Mesenchymal stem cell (in vitro differentiated cells and primary cell): ENCODE data around the gene ANKDD1A.

Source experiments
- DNase-seq: peaks from one replicate; pipeline ENCODE4 v3.0.0-alpha.2; 2013
- H2AFZ ChIP-seq: one replicate; pipeline ENCODE4 v1.6.1; 2013; ENCODE audit warnings: low read depth, mild to moderate bottlenecking, control low read depth, inconsistent platforms, low read length, moderate library complexity
- H2AK5ac ChIP-seq: 2 replicates; pipeline ENCODE4 v1.6.1; 2013; ENCODE audit warnings: low read length, moderate library complexity, mild to moderate bottlenecking, inconsistent platforms; ENCODE audit not compliant: severe bottlenecking
- H2BK120ac ChIP-seq: one replicate; pipeline ENCODE4 v1.6.1; 2013; ENCODE audit warnings: low read depth, mild to moderate bottlenecking, inconsistent platforms, low read length, moderate library complexity
- H2BK12ac ChIP-seq, 2 experiments: one replicate each; pipeline ENCODE4 v1.6.1; 2013; ENCODE audit warnings: inconsistent platforms in 2 of 2, low read length in 2 of 2, mild to moderate bottlenecking in 2 of 2, moderate library complexity in 2 of 2, control low read depth in 1 of 2
- H2BK15ac ChIP-seq: one replicate; pipeline ENCODE4 v1.6.1; 2013; ENCODE audit warnings: mild to moderate bottlenecking, low read depth, inconsistent platforms; ENCODE audit not compliant: poor library complexity, severe bottlenecking
- H2BK5ac ChIP-seq: 2 replicates; pipeline ENCODE4 v1.6.1; 2013; ENCODE audit warnings: low read depth, mild to moderate bottlenecking, low read length, control low read depth, inconsistent platforms; ENCODE audit not compliant: poor library complexity, severe bottlenecking
- H3K14ac ChIP-seq, 2 experiments: one replicate each; pipeline ENCODE4 v1.6.1; 2013; ENCODE audit warnings: inconsistent platforms in 2 of 2, low read length in 2 of 2, control low read depth in 1 of 2, mild to moderate bottlenecking in 1 of 2, moderate library complexity in 1 of 2
- H3K18ac ChIP-seq, 2 experiments: one replicate each; pipeline ENCODE4 v1.6.1; 2013; ENCODE audit warnings: inconsistent platforms in 2 of 2, low read length in 2 of 2, control low read depth in 1 of 2, low read depth in 1 of 2, mild to moderate bottlenecking in 1 of 2
- H3K23ac ChIP-seq, 2 experiments: one replicate each; pipeline ENCODE4 v1.6.1; 2013; ENCODE audit warnings: inconsistent platforms in 2 of 2, low read length in 2 of 2, mild to moderate bottlenecking in 2 of 2, moderate library complexity in 2 of 2, control low read depth in 1 of 2
- H3K27ac ChIP-seq: 2 replicates; pipeline ENCODE4 v1.5.1; 2013; ENCODE audit warnings: mild to moderate bottlenecking, moderate library complexity, low read length, control low read depth, inconsistent platforms; ENCODE audit not compliant: poor library complexity, severe bottlenecking
- H3K27me3 ChIP-seq, 2 experiments: 2 replicates each; pipeline versions ENCODE4 v1.6.1 to v1.7.0; 2013; ENCODE audit warnings: low read length in 2 of 2, mild to moderate bottlenecking in 2 of 2, moderate library complexity in 2 of 2, control low read depth in 1 of 2, inconsistent platforms in 1 of 2; ENCODE audit not compliant: control insufficient read depth in 1 of 2, insufficient read depth in 1 of 2
- H3K36me3 ChIP-seq, 2 experiments: 2 replicates each; pipeline versions ENCODE4 v1.6.1 to v1.7.0; 2013; ENCODE audit warnings: low read length in 2 of 2, control low read depth in 1 of 2, inconsistent platforms in 1 of 2, low read depth in 1 of 2, mild to moderate bottlenecking in 1 of 2; ENCODE audit not compliant: insufficient read depth in 2 of 2, control insufficient read depth in 1 of 2
- H3K4ac ChIP-seq, 2 experiments: one replicate each; pipeline ENCODE4 v1.6.1; 2013; ENCODE audit warnings: inconsistent platforms in 2 of 2, low read length in 2 of 2, mild to moderate bottlenecking in 2 of 2, moderate library complexity in 2 of 2, control low read depth in 1 of 2, low read depth in 1 of 2
- H3K4me1 ChIP-seq: 2 replicates; pipeline ENCODE4 v1.6.1; 2013; ENCODE audit warnings: low read depth, low read length, control low read depth; ENCODE audit not compliant: control insufficient read depth, insufficient read depth
- H3K4me2 ChIP-seq: 2 replicates; pipeline ENCODE4 v1.6.1; 2013; ENCODE audit warnings: low read length, mild to moderate bottlenecking, inconsistent platforms; ENCODE audit not compliant: poor library complexity, severe bottlenecking
- H3K4me3 ChIP-seq, 2 experiments: 2 replicates each; pipeline versions ENCODE4 v1.5.1 to v1.7.0; 2013; ENCODE audit warnings: low read length in 2 of 2, mild to moderate bottlenecking in 2 of 2, control low read depth in 1 of 2, low read depth in 1 of 2; ENCODE audit not compliant: insufficient read depth in 1 of 2
- H3K79me1 ChIP-seq: replicated peaks from 2 replicates; pipeline ENCODE4 v1.6.1; 2013; ENCODE audit warnings: mild to moderate bottlenecking, control low read depth, low read length, inconsistent platforms; ENCODE audit not compliant: poor library complexity, severe bottlenecking
- H3K9ac ChIP-seq: 2 replicates; pipeline ENCODE4 v1.7.0; 2013; ENCODE audit warnings: mild to moderate bottlenecking, low read length, moderate library complexity
- H3K9me3 ChIP-seq: 2 replicates; pipeline ENCODE4 v1.7.0; 2013; ENCODE audit warnings: mild to moderate bottlenecking, low read length; ENCODE audit not compliant: control insufficient read depth
- H4K8ac ChIP-seq: one replicate; pipeline ENCODE4 v1.6.1; 2013; ENCODE audit warnings: inconsistent platforms, mild to moderate bottlenecking, low read length, moderate library complexity
- H4K91ac ChIP-seq: one replicate; pipeline ENCODE4 v1.6.1; 2013; ENCODE audit warnings: mild to moderate bottlenecking, low read length, inconsistent platforms
- WGBS: methylation state at CpG from one replicate; pipeline ENCODE4 v1.1.7; 2013; ENCODE audit warnings: mixed read lengths; 5-methylcytosine and 5-hydroxymethylcytosine counted together

ANKDD1A gene

GRCh38 chr15:64944961-64945360 lies 33.3 kb downstream of the ANKDD1A start:
- Histone ChIP-seq H3K27ac (no peak overlapping the region), H3K4me1 (no peaks in the 10 kb centered on the region), H2BK120ac (no peak overlapping the region), H2BK12ac (no peak overlapping the region), H3K9me3 (no peaks in the 10 kb centered on the region), H2AFZ (no peak overlapping the region), H3K4me3 (no peak overlapping the region), H2BK15ac (no peak overlapping the region), H4K8ac (no peak overlapping the region), H2AK5ac (no peak overlapping the region), H2BK5ac (no peak overlapping the region), H4K91ac (no peak overlapping the region), H3K4me2 (no peak overlapping the region), H3K27me3 (no peaks in the 10 kb centered on the region), H3K14ac (no peak overlapping the region), H3K18ac (no peak overlapping the region), H3K9ac (no peak overlapping the region), H3K23ac (no peak overlapping the region), H3K4ac (no peak overlapping the region), H3K79me1 (no peaks in the 10 kb centered on the region), H3K36me3 (peaks cover 3 to 4% of the 10 kb centered on the region in 2 experiments)
- 89% methylated on average over 2 of the region's 4 CpGs for WGBS
- no peak for DNase-seq

- Histone ChIP-seq H4K8ac (no peak overlapping the region), H2AK5ac (no peak overlapping the region), H3K4me3 (no peak overlapping the region), H3K9me3 (no peaks in the 10 kb centered on the region), H3K14ac (no peak overlapping the region), H2BK12ac (no peak overlapping the region), H3K36me3 (peaks cover 3 to 4% of the 10 kb centered on the region in 2 experiments), H3K9ac (no peak overlapping the region), H2BK120ac (no peak overlapping the region), H4K91ac (no peak overlapping the region), H3K23ac (no peak overlapping the region), H2BK15ac (no peak overlapping the region), H3K27ac (no peak overlapping the region), H3K4me1 (no peaks in the 10 kb centered on the region), H3K4me2 (no peak overlapping the region), H2AFZ (no peak overlapping the region), H3K79me1 (no peaks in the 10 kb centered on the region), H2BK5ac (no peak overlapping the region), H3K18ac (no peak overlapping the region), H3K27me3 (no peaks in the 10 kb centered on the region), H3K4ac (no peak overlapping the region)
- 92% methylated on average over 10 of the region's 10 CpGs for WGBS
- DNase-seq, result no peak
Observed at GRCh38 chr15:64947211-64947610, 35.5 kb downstream of the ANKDD1A start.

GRCh38 chr15:64948916-64949315 lies 37.2 kb downstream of the ANKDD1A start:
- Histone ChIP-seq H3K9me3 (no peaks in the 10 kb centered on the region), H3K14ac (no peak overlapping the region), H3K36me3 (peaks cover 3 to 4% of the 10 kb centered on the region in 2 experiments), H3K4me3 (no peak overlapping the region), H4K91ac (no peak overlapping the region), H3K23ac (no peak overlapping the region), H3K4me2 (no peak overlapping the region), H3K18ac (no peak overlapping the region), H2BK120ac (no peak overlapping the region), H2BK15ac (no peak overlapping the region), H2AFZ (no peak overlapping the region), H3K27me3 (no peaks in the 10 kb centered on the region), H2BK5ac (no peak overlapping the region), H3K4ac (no peak overlapping the region), H2AK5ac (no peak overlapping the region), H4K8ac (no peak overlapping the region), H3K9ac (no peak overlapping the region), H3K79me1 (no peaks in the 10 kb centered on the region), H2BK12ac (no peak overlapping the region), H3K4me1 (no peaks in the 10 kb centered on the region), H3K27ac (no peak overlapping the region)
- 92% methylated on average over 9 of the region's 9 CpGs for WGBS
- no peak for DNase-seq

- Histone ChIP-seq H4K8ac (no peak overlapping the region), H2BK5ac (no peak overlapping the region), H3K9ac (no peak overlapping the region), H3K4me3 (no peak overlapping the region), H2AK5ac (no peak overlapping the region), H3K14ac (no peak overlapping the region), H3K4ac (no peak overlapping the region), H2AFZ (no peak overlapping the region), H3K4me2 (no peak overlapping the region), H3K27me3 (no peaks in the 10 kb centered on the region), H2BK12ac (no peak overlapping the region), H2BK15ac (no peak overlapping the region), H3K9me3 (no peaks in the 10 kb centered on the region), H3K23ac (no peak overlapping the region), H3K36me3 (peaks cover 3 to 4% of the 10 kb centered on the region in 2 experiments), H2BK120ac (no peak overlapping the region), H3K27ac (no peak overlapping the region), H3K79me1 (no peaks in the 10 kb centered on the region), H3K18ac (no peak overlapping the region), H3K4me1 (no peaks in the 10 kb centered on the region), H4K91ac (no peak overlapping the region)
- no peak for DNase-seq
- 97% methylated on average over 11 of the region's 11 CpGs for WGBS
Observed at GRCh38 chr15:64949383-64950186, 37.9 kb downstream of the ANKDD1A start.
